ENCODE data around the gene SH3RF1. TPM values are rescaled to one million over a fixed set of nuclear protein-coding genes. Genes with fewer than 3 reads are reported as not detected.

Gene SH3RF1
- total RNA-seq, 1 experiment from 2014 or later: 15.3 TPM

GRCh38 chr4:169233691-169234090, 37.1 kb downstream of the SH3RF1 start:
- TF ChIP-seq CTCF (conservative IDR thresholded peaks at IDR 0.05): no peak

More at GRCh38 chr4:169233691-169234090, 37.1 kb downstream of the SH3RF1 start:
- Histone ChIP-seq H2AFZ (ENCODE audit: low read length) (no peak overlapping the region), H2BK20ac (ENCODE audit: low read depth, low read length, poor library complexity, severe bottlenecking) (no peak overlapping the region), H3K9ac (ENCODE audit: extremely low read depth, insufficient read length, low read length) (no peak overlapping the region), H3K56ac (ENCODE audit: insufficient read length, low read depth, low read length) (no peak overlapping the region), H3K14ac (ENCODE audit: insufficient read depth, low read length) (no peak overlapping the region), H3K79me1 (ENCODE audit: insufficient read depth, low read depth, low read length, poor library complexity, severe bottlenecking) (peaks cover 2% of the 10 kb centered on the region), H3K9me3 (ENCODE audit: control insufficient read depth, low read depth, low read length) (no peaks in the 10 kb centered on the region), H2BK5ac (ENCODE audit: insufficient read length, low read length) (no peak overlapping the region), H3K23me2 (ENCODE audit: insufficient read length, low read depth, low read length, poor library complexity, severe bottlenecking) (no peaks in the 10 kb centered on the region), H2BK12ac (ENCODE audit: insufficient read length, low read depth, low read length) (no peak overlapping the region), H3K23ac (ENCODE audit: insufficient read length, low read depth, low read length) (no peak overlapping the region), H4K20me1 (ENCODE audit: control insufficient read depth, insufficient read depth, insufficient read length) (no peaks in the 10 kb centered on the region), H4K91ac (ENCODE audit: insufficient read length, low read depth, low read length) (no peak overlapping the region), H3K79me2 (ENCODE audit: insufficient read depth, low read length) (no peaks in the 10 kb centered on the region; the same call in 1 of the 2 replicates), H3K27me3 (ENCODE audit: insufficient read depth, low read length) (no peaks in the 10 kb centered on the region), H3K4me2 (ENCODE audit: insufficient read depth, insufficient read length, low read length) (no peak overlapping the region), H2BK120ac (ENCODE audit: low read depth, low read length, poor library complexity, severe bottlenecking) (no peak overlapping the region), H4K5ac (ENCODE audit: insufficient read length, low read depth, low read length) (no peak overlapping the region), H2AK5ac (ENCODE audit: insufficient read length, low read length) (no peak overlapping the region), H3K4me1 (ENCODE audit: insufficient read depth, low read length) (no peaks in the 10 kb centered on the region; the same call in 1 of the 2 replicates), H2BK15ac (ENCODE audit: low read depth, low read length) (no peak overlapping the region), H4K8ac (replicated peaks; ENCODE audit: insufficient read length, low read depth, low read length) (no peak overlapping the region), H3T11ph (ENCODE audit: low read length) (no peak overlapping the region), H3K27ac (ENCODE audit: insufficient read length, low read depth, low read length) (no peak overlapping the region), H3K4ac (ENCODE audit: low read depth, low read length) (no peak overlapping the region), H3K18ac (ENCODE audit: insufficient read length, low read depth, low read length) (no peak overlapping the region)
- no peaks in the 10 kb centered on the region for H3K9me3 Mint-ChIP-seq
- H3K27ac Mint-ChIP-seq: peak overlapping the region in 2 of 3 experiments; percentile 1 to 77; a peak in 3 of 7 replicates
- no peak overlapping the region for H3K4me3 Mint-ChIP-seq
- WGBS (ENCODE audit: extremely low coverage, insufficient read length, low lambda C conversion rate): no CpG with 5 or more reads among the region's 4 CpGs
- DNase-seq: no peak
- H3K36me3 Mint-ChIP-seq (ENCODE audit: insufficient read depth in 1 of 3, low read depth in 3 of 3): no peaks in the 10 kb centered on the region; a peak in 1 of 7 replicates
- H3K27me3 Mint-ChIP-seq (ENCODE audit: low read depth): no peaks in the 10 kb centered on the region
- H3K4me1 Mint-ChIP-seq: peaks cover 3 to 6% of the 10 kb centered on the region in 2 experiments; a peak in 2 of 4 replicates

All from H9 (cell line).